Endothelial cell of umbilical vein (primary cell): ENCODE data around the gene SGPL1. TPM values are rescaled to one million over a fixed set of nuclear protein-coding genes. Genes with fewer than 3 reads are reported as not detected.

Source experiments
- BruUV-seq: library from RNA; stranded (reverse); fragments of 400-500 nt; replicated peaks from 2 replicates; lab custom pipeline; 2021; lab: Mats Ljungman, UMichigan
- CTCF ChIA-PET: fragments of 300-600, 350-600 bp; sonication (Branson Sonifier 250); formaldehyde crosslinking; loops from one replicate; lab custom pipeline; 2021; ENCODE audit warnings: antibody characterized with exemption, inconsistent platforms; lab: Charles Lee
- POLR2A ChIA-PET: fragments of 300-600, 350-600 bp; sonication (Branson Sonifier 250); formaldehyde crosslinking; loops from one replicate; lab custom pipeline; 2021; ENCODE audit warnings: antibody characterized with exemption, inconsistent platforms; lab: Charles Lee
- DNase-seq: peaks from one replicate; pipeline ENCODE4 v3.0.0-alpha.2; 2011; ENCODE audit warnings: low read depth, low spot score
- FAIRE-seq: peaks from 2 replicates; lab custom pipeline; 2011; peaks lifted over from hg19 to GRCh38; lab: Jason Lieb, UNC
- H2AFZ ChIP-seq: 2 replicates; pipeline ENCODE4 v1.6.0; 2012; ENCODE audit warnings: low read depth, low read length, control low read depth, inconsistent platforms
- H3K27ac ChIP-seq: 2 replicates; pipeline ENCODE4 v1.5.1; 2011; ENCODE audit warnings: low read depth, mild to moderate bottlenecking, control low read depth, low read length, moderate library complexity; ENCODE audit not compliant: insufficient read depth
- H3K27me3 ChIP-seq, 2 experiments: 2 replicates each; pipeline versions ENCODE4 v1.6.0 to v1.6.1; 2011; ENCODE audit warnings: low read length in 2 of 2, mixed read lengths in 1 of 2; ENCODE audit not compliant: control insufficient read depth in 2 of 2, insufficient read depth in 2 of 2
- H3K36me3 ChIP-seq, 2 experiments: 2 replicates in 1 of 2; 3 replicates in 1 of 2; pipeline ENCODE4 v1.5.1; 2011; ENCODE audit warnings: low read length in 2 of 2, mild to moderate bottlenecking in 1 of 2, moderate library complexity in 1 of 2; ENCODE audit not compliant: control insufficient read depth in 2 of 2, insufficient read depth in 2 of 2; ENCODE audit errors: extremely low read depth in 1 of 2
- H3K4me1 ChIP-seq: 3 replicates; pipeline ENCODE4 v1.5.1; 2011; ENCODE audit warnings: mild to moderate bottlenecking, low read length; ENCODE audit not compliant: control insufficient read depth, insufficient read depth; ENCODE audit errors: extremely low read depth
- H3K4me2 ChIP-seq: 2 replicates; pipeline ENCODE4 v1.6.1; 2011; ENCODE audit warnings: low read length, control low read depth, mixed read lengths; ENCODE audit not compliant: insufficient read depth
- H3K4me3 ChIP-seq, 3 experiments: fragments of 200-600 bp in 1 of 3; sonication (generic), shearing (Covaris generic) in 1 of 3; replicated peaks in 1 of 3; 2 replicates each; pipeline ENCODE4 v1.5.1; 2011 to 2016; ENCODE audit warnings: control low read depth in 3 of 3, low read length in 3 of 3, mild to moderate bottlenecking in 2 of 3, inconsistent platforms in 1 of 3, low read depth in 1 of 3, moderate library complexity in 1 of 3; ENCODE audit not compliant: insufficient read depth in 1 of 3
- H3K79me2 ChIP-seq: 2 replicates; pipeline ENCODE4 v1.6.0; 2012; ENCODE audit warnings: low read length, inconsistent platforms; ENCODE audit not compliant: control insufficient read depth, insufficient read depth
- H3K9ac ChIP-seq: replicated peaks from 2 replicates; pipeline ENCODE3; 2011; ENCODE audit warnings: low read length, control low read depth; ENCODE audit not compliant: insufficient read depth; ENCODE audit errors: extremely low read depth
- H3K9me1 ChIP-seq: replicated peaks from 3 replicates; pipeline ENCODE4 v1.6.0; 2011; ENCODE audit warnings: mild to moderate bottlenecking, low read length; ENCODE audit not compliant: control insufficient read depth, insufficient read depth; ENCODE audit errors: extremely low read depth
- H3K9me3 ChIP-seq: replicated peaks from 2 replicates; pipeline ENCODE4 v1.5.1; 2012; ENCODE audit warnings: low read length, inconsistent platforms; ENCODE audit not compliant: control insufficient read depth, insufficient read depth
- H4K20me1 ChIP-seq: replicated peaks from 2 replicates; pipeline ENCODE3; 2011; ENCODE audit warnings: mild to moderate bottlenecking, low read length; ENCODE audit not compliant: control insufficient read depth, insufficient read depth; ENCODE audit errors: extremely low read depth
- CTCF ChIP-seq, 2 donors: IDR thresholded peaks; 1 replicate in 1 of 2; 2 replicates in 1 of 2; pipeline ENCODE4 v1.5.1; 2011; ENCODE audit warnings: low read length in 2 of 2, mild to moderate bottlenecking in 2 of 2, moderate library complexity in 2 of 2, control low read depth in 1 of 2, inconsistent platforms in 1 of 2, low read depth in 1 of 2; ENCODE audit not compliant: insufficient read depth in 1 of 2; ENCODE audit errors: extremely low read depth in 1 of 2
- EZH2 ChIP-seq: IDR thresholded peaks from 2 replicates; pipeline ENCODE4 v1.6.1; 2012; ENCODE audit warnings: borderline replicate concordance, low read depth, mild to moderate bottlenecking, moderate library complexity, low read length, inconsistent platforms; ENCODE audit not compliant: severe bottlenecking
- FOS ChIP-seq: IDR thresholded peaks from 2 replicates; pipeline ENCODE4 v1.6.1; 2011; ENCODE audit warnings: mild to moderate bottlenecking, low read length, moderate library complexity, borderline replicate concordance; ENCODE audit not compliant: insufficient read depth
- GATA2 ChIP-seq: IDR thresholded peaks from 2 replicates; pipeline ENCODE4 v1.7.0; 2011; ENCODE audit warnings: low read depth, mild to moderate bottlenecking, moderate library complexity, mixed read lengths, low read length; ENCODE audit not compliant: insufficient read length, insufficient read depth
- JUN ChIP-seq: IDR thresholded peaks from 2 replicates; pipeline ENCODE4 v1.6.1; 2011; ENCODE audit warnings: borderline replicate concordance, low read depth; ENCODE audit not compliant: insufficient read length, insufficient read depth
- MAX ChIP-seq: IDR thresholded peaks from 2 replicates; pipeline ENCODE4 v1.6.1; 2011; ENCODE audit not compliant: insufficient read depth, insufficient read length
- MYC ChIP-seq: IDR thresholded peaks from one replicate; pipeline ENCODE4 v1.6.1; 2011; ENCODE audit warnings: mild to moderate bottlenecking, low read depth, low read length
- POLR2A ChIP-seq: IDR thresholded peaks from 2 replicates; pipeline ENCODE4 v1.6.1; 2012; ENCODE audit warnings: low read depth, mild to moderate bottlenecking, control low read depth, low read length
- POLR2AphosphoS5 ChIP-seq: IDR thresholded peaks from 2 replicates; pipeline ENCODE4 v1.6.1; 2012; ENCODE audit warnings: low read depth, mild to moderate bottlenecking, control low read depth, low read length, moderate library complexity; ENCODE audit not compliant: insufficient read depth
- dilution Hi-C: fragments of 300-500 bp; cut with MboI; formaldehyde crosslinking; loops from one replicate; pipeline ENCODE4 v1.15.0; 2019; ENCODE audit warnings: low sequenced_read_pairs; ENCODE audit not compliant: extremely low pct_ligation_motif_present
- intact Hi-C: fragments of 100-400 bp; cut with micrococcal nuclease; formaldehyde crosslinking; loops from one replicate; pipeline ENCODE4 v1.10.0; 2022
- polyA plus RNA-seq, 4 experiments: library from polyadenylated mRNA; depleted of rRNA in 3 of 4; stranded (reverse) in 3 of 4; unstranded in 1 of 4; fragments of >200 nt; gene quantifications; 2 replicates each; pipeline versions ENCODE4 v1.2.1 to v1.2.3, GENCODE V29; 2011 to 2012; ENCODE audit warnings: missing spikeins in 1 of 4
- total RNA-seq: library from RNA; stranded (reverse); gene quantifications from 2 replicates; pipeline ENCODE4 v1.2.3, GENCODE V29; 2021

The SGPL1 gene
- total and polyA plus RNA-seq, 2 donors (not counting 3 experiments of a cell fraction or from before 2014, with no cell fraction given), result 11.4 to 25.2 TPM

- no TSS peak for BruUV-seq
- TF ChIP-seq JUN (no peak), CTCF (IDR thresholded peaks at IDR 0.05; ENCODE audit: extremely low read depth in 1 of 2, insufficient read depth in 1 of 2, low read depth in 1 of 2, low read length in 2 of 2) (no peak), MYC (no peak), POLR2A (no peak), GATA2 (no peak), MAX (no peak), EZH2 (no peak), POLR2AphosphoS5 (no peak), FOS (no peak)
- H3K9me1 ChIP-seq, result no peaks in the 10 kb centered on the region
- dilution Hi-C loops, result no loop called here
- H3K9me3 ChIP-seq, result no peaks in the 10 kb centered on the region
- no peaks in the 10 kb centered on the region for H3K4me1 ChIP-seq
- ChIA-PET CTCF (interaction anchor here (0.6 to 0.8 kb wide), 2 partner anchors 114 to 342 kb away, joined by 3 read pairs; no protein-coding TSS in a partner anchor), POLR2A (no interaction called here)
- H3K27ac ChIP-seq, result no peak overlapping the region
- no peak overlapping the region for H3K4me3 ChIP-seq
- H3K27me3 ChIP-seq, result peaks cover 4 to 17% of the 10 kb centered on the region in 2 experiments
- H2AFZ ChIP-seq, result no peak overlapping the region
- no peaks in the 10 kb centered on the region for H3K79me2 ChIP-seq
- no peaks in the 10 kb centered on the region for H4K20me1 ChIP-seq
- H3K9ac ChIP-seq, result no peak overlapping the region
- DNase-seq (no peak), FAIRE-seq (no peak)
- no peak overlapping the region for H3K4me2 ChIP-seq
- intact Hi-C loops, result loop anchor here (5.0 to 10.0 kb wide), 2 partner anchors 137 to 344 kb away; no protein-coding TSS in a partner anchor
- no peaks in the 10 kb centered on the region for H3K36me3 ChIP-seq
Measured at GRCh38 chr10:70928140-70928539, 112.4 kb downstream of the SGPL1 start.
